Immature natural killer cell (primary cell): ENCODE measurements around the gene ANKH. TPM values are rescaled to one million over a fixed set of nuclear protein-coding genes. Genes with fewer than 3 reads are reported as not detected.
"Not testable (repeated sequence)": the region's sequence is repeated elsewhere in the genome, so short reads cannot be mapped to it uniquely, and the experiment has no call there.

Experiments
- DNase-seq, 3 donors: peaks; one replicate each; pipeline ENCODE4 v3.0.0; 2022; ENCODE audit warnings: mixed read lengths in 1 of 3
- H3K27ac Mint-ChIP-seq, 6 donors: one replicate each; pipeline ENCODE4 v1.8.0; 2020; ENCODE audit warnings: mixed read lengths in 6 of 6, mild to moderate bottlenecking in 5 of 6, inconsistent platforms in 4 of 6, moderate library complexity in 3 of 6
- H3K27me3 Mint-ChIP-seq, 3 donors: one replicate each; pipeline ENCODE4 v1.8.0; 2020 to 2021; ENCODE audit warnings: low read depth in 3 of 3, mild to moderate bottlenecking in 3 of 3, mixed read lengths in 3 of 3, moderate library complexity in 3 of 3, inconsistent platforms in 1 of 3
- H3K36me3 Mint-ChIP-seq, 3 donors: one replicate each; pipeline ENCODE4 v1.8.0; 2020; ENCODE audit warnings: mixed read lengths in 3 of 3, inconsistent platforms in 2 of 3, mild to moderate bottlenecking in 2 of 3
- H3K4me1 Mint-ChIP-seq, 2 donors: one replicate each; pipeline ENCODE4 v1.8.0; 2020; ENCODE audit warnings: inconsistent platforms in 2 of 2, mild to moderate bottlenecking in 2 of 2, mixed read lengths in 2 of 2, moderate library complexity in 1 of 2
- H3K4me3 Mint-ChIP-seq, 5 donors: one replicate each; pipeline ENCODE4 v1.8.0; 2020; ENCODE audit warnings: mild to moderate bottlenecking in 5 of 5, mixed read lengths in 5 of 5, inconsistent platforms in 3 of 5, moderate library complexity in 3 of 5
- H3K9me3 Mint-ChIP-seq, 6 donors: one replicate each; pipeline ENCODE4 v1.8.0; 2020; ENCODE audit warnings: mild to moderate bottlenecking in 6 of 6, mixed read lengths in 6 of 6, inconsistent platforms in 4 of 6, moderate library complexity in 3 of 6
- polyA plus RNA-seq, 3 donors: library from polyadenylated mRNA; unstranded; fragments of 300-500 nt; fragmentation: Illumina TruSeq; gene quantifications; one replicate each; pipeline ENCODE4 v1.2.3, GENCODE V29; 2021

ANKH gene
- 10 to 100 TPM; 20.8 to 26.5 (median 25.4) TPM for polyA plus RNA-seq

- H3K9me3 Mint-ChIP-seq, result no peaks in the 10 kb centered on the region
- H3K4me1 Mint-ChIP-seq, result peaks cover 32 to 33% of the 10 kb centered on the region in 2 donors
- peak within 1 kb of the TSS; percentile 92 to 96 (median 94) for H3K4me3 Mint-ChIP-seq
- no peaks in the 10 kb centered on the region for H3K36me3 Mint-ChIP-seq
- H3K27me3 Mint-ChIP-seq, result peaks cover 4 to 16% (median 6%) of the 10 kb centered on the region in 3 donors
- H3K27ac Mint-ChIP-seq, result peak within 1 kb of the TSS; percentile 85 to 97 (median 94)
- peak; percentile 81 to 86 (median 86) for DNase-seq
These were observed at the start of gene ANKH for GRCh38 chr5:14871214-14872069. Gene ANKH, minus strand, starts transcription at chr5:14871778. Its CDS starts 331 bp downstream, at chr5:14871447.

DNA sequence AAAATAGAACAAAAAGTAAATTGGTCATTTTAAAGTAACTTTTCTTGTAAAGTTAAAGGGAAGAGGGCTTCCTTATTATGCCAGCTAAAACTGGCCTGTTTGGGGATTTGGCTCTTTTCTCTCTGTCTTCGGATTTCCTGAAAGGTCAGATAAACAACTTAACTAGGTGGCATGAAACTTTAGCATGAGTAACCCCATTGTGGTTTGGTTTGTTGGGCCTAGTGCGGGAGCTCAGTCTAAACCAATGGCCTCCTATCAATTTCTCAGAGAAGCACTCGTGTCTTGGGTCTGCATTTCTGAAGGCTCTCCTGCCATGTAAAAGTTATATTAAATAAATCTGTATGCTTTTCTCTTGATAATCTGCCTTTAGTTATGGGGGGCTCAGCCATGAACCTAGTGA is 48.5 kb upstream of the ANKH start:
- Mint-ChIP-seq H3K36me3 (no peaks in the 10 kb centered on the region), H3K9me3 (no peaks in the 10 kb centered on the region), H3K4me3 (no peak overlapping the region), H3K27ac (no peak overlapping the region), H3K27me3 (peaks cover 0 to 2% (median 2%) of the 10 kb centered on the region in 3 donors), H3K4me1 (peaks cover 0 to under 1% of the 10 kb centered on the region in 2 donors)
- no peak for DNase-seq

GRCh38 chr5:14919106-14919505 is 47.5 kb upstream of the ANKH start:
- H3K4me3 Mint-ChIP-seq, H3K36me3 Mint-ChIP-seq, DNase-seq, H3K9me3 Mint-ChIP-seq, H3K4me1 Mint-ChIP-seq, H3K27me3 Mint-ChIP-seq, H3K27ac Mint-ChIP-seq: not testable (repeated sequence)

GRCh38 chr5:14917719-14918118 is 46.1 kb upstream of the ANKH start:
- Mint-ChIP-seq H3K4me1 (no peaks in the 10 kb centered on the region), H3K4me3 (no peak overlapping the region), H3K27ac (no peak overlapping the region), H3K27me3 (peaks cover 1 to 3% (median 2%) of the 10 kb centered on the region in 3 donors), H3K9me3 (no peaks in the 10 kb centered on the region), H3K36me3 (no peaks in the 10 kb centered on the region)
- no peak for DNase-seq

DNA sequence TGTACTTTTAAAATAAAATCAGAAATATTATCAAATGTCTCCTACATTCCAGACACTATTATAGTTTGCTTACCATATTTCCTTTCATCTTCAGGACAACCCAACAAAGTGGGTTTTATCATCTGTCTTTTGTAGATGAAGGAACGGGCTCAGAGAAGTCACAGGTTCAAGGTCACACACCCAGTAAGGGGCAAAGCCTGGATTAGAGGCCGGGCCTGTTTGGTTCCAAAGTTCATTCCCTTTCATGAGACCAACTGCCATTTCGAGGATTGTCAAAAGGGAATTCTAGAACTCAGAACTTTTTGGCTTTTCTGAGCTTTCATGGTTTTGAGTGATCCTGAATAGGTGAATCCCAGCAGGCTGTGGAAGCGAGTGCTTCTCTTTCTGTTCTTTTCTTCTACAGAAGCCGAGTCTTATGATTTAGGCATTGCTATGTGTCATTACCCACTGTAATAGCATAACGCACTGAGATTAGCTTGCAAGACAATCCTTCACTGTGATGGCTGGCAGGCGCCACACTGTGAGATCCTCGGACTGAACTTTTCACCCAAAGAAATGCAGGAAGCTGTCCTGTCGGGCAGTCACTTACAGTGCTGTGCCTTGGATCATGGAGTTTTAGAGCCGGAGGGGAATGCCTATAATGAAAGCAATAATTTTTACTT is 43.8 kb upstream of the ANKH start:
- Mint-ChIP-seq H3K4me1 (no peaks in the 10 kb centered on the region), H3K27ac (no peak overlapping the region), H3K9me3 (no peaks in the 10 kb centered on the region), H3K27me3 (peaks cover 0 to 3% (median 1%) of the 10 kb centered on the region in 3 donors), H3K4me3 (no peak overlapping the region), H3K36me3 (no peaks in the 10 kb centered on the region)
- no peak for DNase-seq

DNA sequence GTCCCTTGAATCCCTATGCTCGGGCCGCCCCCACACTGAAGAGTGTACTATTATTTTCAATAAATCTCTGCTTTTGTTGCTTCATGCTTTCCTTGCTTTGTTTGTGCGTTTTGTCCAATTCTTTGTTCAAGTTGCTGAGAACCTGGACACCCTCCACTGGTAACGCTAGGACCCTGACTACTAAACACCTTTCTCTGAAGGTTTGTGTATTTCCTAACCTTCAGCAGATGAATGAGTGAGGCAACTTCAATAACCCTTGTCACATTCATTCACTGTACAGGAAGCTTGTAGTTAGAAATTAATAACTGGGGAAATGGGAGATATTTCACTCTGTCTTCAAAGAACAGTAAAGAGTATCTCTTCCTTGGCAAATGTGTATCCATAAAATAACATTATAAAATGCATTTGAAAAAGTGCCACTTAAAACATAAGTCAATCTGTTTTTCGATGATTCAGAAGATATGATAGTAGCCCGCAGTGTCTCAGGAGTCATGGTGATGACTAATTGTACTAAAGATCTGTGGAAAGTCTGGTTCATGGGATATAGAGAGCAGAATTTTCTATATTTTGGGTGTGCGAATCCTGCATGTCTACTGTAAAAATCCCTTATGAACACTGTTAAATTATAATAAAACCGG is 43.2 kb upstream of the ANKH start:
- Mint-ChIP-seq H3K36me3 (no peaks in the 10 kb centered on the region), H3K9me3 (no peaks in the 10 kb centered on the region), H3K4me1 (no peaks in the 10 kb centered on the region), H3K27ac (no peak overlapping the region), H3K4me3 (no peak overlapping the region), H3K27me3 (peaks cover 0 to 3% (median 1%) of the 10 kb centered on the region in 3 donors)
- DNase-seq, result no peak

DNA sequence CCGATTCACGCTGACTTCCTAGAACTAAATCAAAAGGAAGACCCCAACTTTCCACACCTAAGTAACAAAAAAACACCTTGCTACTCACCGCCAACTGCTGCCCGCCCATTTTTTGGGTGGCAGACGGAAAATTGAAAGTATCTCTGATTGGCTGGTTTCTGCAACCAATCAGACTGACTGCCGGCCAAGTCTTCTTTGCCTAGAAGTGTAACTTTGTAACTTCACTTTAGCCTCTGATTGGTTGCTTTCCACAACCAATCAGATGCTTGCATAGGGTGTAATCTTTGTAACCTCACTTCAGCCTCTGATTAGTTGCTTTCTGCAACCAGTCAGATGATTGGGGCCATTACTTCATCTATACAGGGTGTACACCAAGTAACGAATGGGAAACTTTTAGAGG is 42.6 kb upstream of the ANKH start:
- no peaks in the 10 kb centered on the region for H3K9me3 Mint-ChIP-seq
- peaks cover 0 to 3% (median 1%) of the 10 kb centered on the region in 3 donors for H3K27me3 Mint-ChIP-seq
- H3K27ac Mint-ChIP-seq, result no peak overlapping the region
- H3K4me1 Mint-ChIP-seq, result no peaks in the 10 kb centered on the region
- no peak for DNase-seq
- no peaks in the 10 kb centered on the region for H3K36me3 Mint-ChIP-seq
- H3K4me3 Mint-ChIP-seq, result no peak overlapping the region

- Mint-ChIP-seq H3K27ac (no peak overlapping the region), H3K4me3 (no peak overlapping the region), H3K9me3 (no peaks in the 10 kb centered on the region), H3K27me3 (peaks cover 0 to 3% (median 1%) of the 10 kb centered on the region in 3 donors), H3K36me3 (no peaks in the 10 kb centered on the region), H3K4me1 (no peaks in the 10 kb centered on the region)
- no peak for DNase-seq
These were observed 41.5 kb upstream of the ANKH start for GRCh38 chr5:14913096-14913495.

DNA sequence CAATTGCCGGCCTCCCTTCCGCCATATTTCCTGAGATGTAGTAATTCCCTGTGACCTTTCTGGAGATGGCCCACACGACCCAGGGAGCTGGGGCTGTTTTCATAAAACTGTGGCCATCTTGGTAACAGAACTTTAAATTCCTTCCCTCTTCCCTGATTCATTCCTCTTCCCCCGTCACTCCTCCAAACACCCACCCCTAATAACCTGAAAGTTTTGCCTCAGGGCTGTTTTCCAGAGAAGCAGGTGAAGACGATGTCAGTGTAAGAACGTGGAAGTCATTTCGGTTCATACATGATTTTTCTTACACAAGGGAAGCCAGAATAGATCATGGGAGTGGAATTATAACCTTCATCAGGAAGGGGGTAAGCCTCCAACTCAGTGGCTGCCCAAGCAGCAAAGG is 40.6 kb upstream of the ANKH start:
- Mint-ChIP-seq H3K4me1 (no peaks in the 10 kb centered on the region), H3K27me3 (peaks cover 0 to 3% (median 1%) of the 10 kb centered on the region in 3 donors), H3K36me3 (no peaks in the 10 kb centered on the region), H3K4me3 (no peak overlapping the region), H3K9me3 (no peaks in the 10 kb centered on the region), H3K27ac (no peak overlapping the region)
- no peak for DNase-seq

GRCh38 chr5:14909369-14909768 is 37.8 kb upstream of the ANKH start:
- Mint-ChIP-seq H3K27me3 (peaks cover 1 to 3% (median 2%) of the 10 kb centered on the region in 3 donors), H3K27ac (no peak overlapping the region), H3K9me3 (no peaks in the 10 kb centered on the region), H3K4me1 (no peaks in the 10 kb centered on the region), H3K4me3 (no peak overlapping the region), H3K36me3 (no peaks in the 10 kb centered on the region)
- DNase-seq, result no peak

- Mint-ChIP-seq H3K36me3 (no peaks in the 10 kb centered on the region), H3K4me1 (no peaks in the 10 kb centered on the region), H3K27me3 (peaks cover 1 to 5% (median 1%) of the 10 kb centered on the region in 3 donors), H3K9me3 (no peaks in the 10 kb centered on the region), H3K4me3 (no peak overlapping the region), H3K27ac (no peak overlapping the region)
- no peak for DNase-seq
These were observed 36.6 kb upstream of the ANKH start for GRCh38 chr5:14908172-14908571.

DNA sequence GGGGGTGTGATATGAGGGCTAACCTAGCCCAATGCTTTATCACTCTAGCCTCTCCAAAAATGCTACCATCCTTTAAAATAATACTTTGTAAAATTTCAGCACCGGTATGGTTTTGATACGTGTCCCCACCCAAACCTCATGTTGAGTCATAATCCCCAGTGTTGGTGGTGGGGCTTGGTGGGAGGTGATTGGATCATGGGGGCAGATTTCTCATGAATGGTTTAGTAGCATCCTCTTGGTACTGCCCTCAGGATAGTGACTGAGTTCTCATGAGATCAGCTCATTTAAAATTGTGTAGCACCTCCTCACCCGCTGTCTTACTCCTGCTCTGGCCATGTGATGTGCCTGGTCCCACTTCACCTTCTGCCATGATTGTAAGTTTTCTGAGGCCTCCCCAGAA is 35.0 kb upstream of the ANKH start:
- Mint-ChIP-seq H3K4me3 (no peak overlapping the region), H3K27me3 (peaks cover 0 to 5% (median 2%) of the 10 kb centered on the region in 3 donors), H3K9me3 (no peaks in the 10 kb centered on the region), H3K4me1 (no peaks in the 10 kb centered on the region), H3K36me3 (no peaks in the 10 kb centered on the region), H3K27ac (no peak overlapping the region)
- no peak for DNase-seq

DNA sequence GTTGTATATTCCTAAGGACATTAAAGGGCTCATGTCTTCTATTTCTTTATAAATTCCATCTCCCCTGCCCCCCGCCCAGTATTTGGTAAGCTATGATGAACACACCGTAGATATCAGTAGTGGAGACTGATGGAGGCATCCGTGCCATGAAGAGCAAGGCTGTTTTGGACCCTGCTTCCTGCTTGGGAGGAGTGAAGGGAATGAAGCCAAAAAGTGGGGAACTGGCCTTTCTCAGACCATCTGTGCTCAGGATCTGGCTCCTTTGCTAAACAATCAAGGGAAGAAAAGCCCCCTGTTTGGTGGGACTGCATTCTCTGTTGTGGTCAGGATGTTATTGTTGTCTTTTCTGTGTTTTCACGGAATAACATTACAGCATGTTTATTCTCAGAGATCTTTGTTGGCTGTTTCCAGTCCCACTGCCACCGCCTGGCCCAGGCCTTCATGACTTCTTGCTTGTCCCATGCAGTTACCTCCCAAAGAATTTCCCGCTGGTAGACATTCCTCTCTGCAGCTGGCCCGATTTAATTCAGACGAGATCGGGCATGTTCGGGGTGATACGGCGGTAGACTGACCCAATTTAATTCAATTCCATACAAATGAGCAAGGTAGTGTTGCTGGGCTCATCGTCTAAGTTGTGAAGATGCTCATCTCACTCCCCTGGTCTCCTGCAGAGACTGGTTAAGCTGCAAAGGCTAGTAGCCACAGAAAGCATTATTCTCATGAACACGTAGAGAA is 31.4 kb upstream of the ANKH start:
- Mint-ChIP-seq H3K27ac (no peak overlapping the region), H3K9me3 (no peaks in the 10 kb centered on the region), H3K4me1 (no peaks in the 10 kb centered on the region), H3K4me3 (no peak overlapping the region), H3K36me3 (peaks cover 0 to 3% (median 0%) of the 10 kb centered on the region in 3 donors), H3K27me3 (peaks cover 3 to 5% (median 4%) of the 10 kb centered on the region in 3 donors)
- DNase-seq, result no peak
